GM18909 (cell line): ENCODE results near the gene CTNNA2.
"Not testable (repeated sequence)": the region's sequence is repeated elsewhere in the genome, so short reads cannot be mapped to it uniquely, and the experiment has no call there.

Source experiments
- ATAC-seq: cut with Tn5 transposase; IDR thresholded peaks from one replicate; pipeline ENCODE4 v1.9.1; 2021; ENCODE audit warnings: mild to moderate bottlenecking; ENCODE audit not compliant: unreplicated experiment, poor library complexity

The CTNNA2 gene

GRCh38 chr2:80154231-80154915, 641.5 kb downstream of the CTNNA2 start:
- ATAC-seq, result no peak

GRCh38 chr2:80164375-80164774, 651.5 kb downstream of the CTNNA2 start:
- ATAC-seq, result no peak

- no peak for ATAC-seq
Observed at GRCh38 chr2:80166483-80167171, 653.8 kb downstream of the CTNNA2 start.

GRCh38 chr2:80167284-80167808, 654.5 kb downstream of the CTNNA2 start:
- ATAC-seq, result no peak

GRCh38 chr2:80168037-80168436, 655.2 kb downstream of the CTNNA2 start:
- ATAC-seq, result no peak

GRCh38 chr2:80168801-80169200, 656.0 kb downstream of the CTNNA2 start:
- ATAC-seq, result no peak

GRCh38 chr2:80169811-80170594, 657.2 kb downstream of the CTNNA2 start:
- ATAC-seq, result no peak

GRCh38 chr2:80185091-80185490, 672.2 kb downstream of the CTNNA2 start:
- no peak for ATAC-seq

GRCh38 chr2:80186262-80186661, 673.4 kb downstream of the CTNNA2 start:
- ATAC-seq, result no peak

GRCh38 chr2:80187156-80187555, 674.3 kb downstream of the CTNNA2 start:
- no peak for ATAC-seq

GRCh38 chr2:80190166-80190565, 677.3 kb downstream of the CTNNA2 start:
- no peak for ATAC-seq

- no peak for ATAC-seq
Observed at GRCh38 chr2:80193566-80193965, 680.7 kb downstream of the CTNNA2 start.

- no peak for ATAC-seq
Observed at GRCh38 chr2:80195034-80195433, 682.2 kb downstream of the CTNNA2 start.

GRCh38 chr2:80198042-80198441, 685.2 kb downstream of the CTNNA2 start:
- ATAC-seq, result no peak

GRCh38 chr2:80199504-80199903, 686.7 kb downstream of the CTNNA2 start:
- ATAC-seq, result no peak

- not testable (repeated sequence) for ATAC-seq
Observed at GRCh38 chr2:80203929-80204328, 691.1 kb downstream of the CTNNA2 start.

- ATAC-seq, result no peak
Observed at GRCh38 chr2:80205498-80205897, 692.6 kb downstream of the CTNNA2 start.

GRCh38 chr2:80209458-80209857, 696.6 kb downstream of the CTNNA2 start:
- no peak for ATAC-seq

- no peak for ATAC-seq
Observed at GRCh38 chr2:80217446-80217845, 704.6 kb downstream of the CTNNA2 start.

- ATAC-seq, result no peak
Observed at GRCh38 chr2:80222644-80223043, 709.8 kb downstream of the CTNNA2 start.

- no peak for ATAC-seq
Observed at GRCh38 chr2:80231421-80231820, 718.6 kb downstream of the CTNNA2 start.
